ENCODE data around the gene CTPS2. TPM values are rescaled to one million over a fixed set of nuclear protein-coding genes. Genes with fewer than 3 reads are reported as not detected.
"Not testable (repeated sequence)": the region's sequence is repeated elsewhere in the genome, so short reads cannot be mapped to it uniquely, and the experiment has no call there.

CTPS2 gene
- polyA plus RNA-seq, 3 donors, result 1.4 to 3.4 (median 2.8) TPM

DNA sequence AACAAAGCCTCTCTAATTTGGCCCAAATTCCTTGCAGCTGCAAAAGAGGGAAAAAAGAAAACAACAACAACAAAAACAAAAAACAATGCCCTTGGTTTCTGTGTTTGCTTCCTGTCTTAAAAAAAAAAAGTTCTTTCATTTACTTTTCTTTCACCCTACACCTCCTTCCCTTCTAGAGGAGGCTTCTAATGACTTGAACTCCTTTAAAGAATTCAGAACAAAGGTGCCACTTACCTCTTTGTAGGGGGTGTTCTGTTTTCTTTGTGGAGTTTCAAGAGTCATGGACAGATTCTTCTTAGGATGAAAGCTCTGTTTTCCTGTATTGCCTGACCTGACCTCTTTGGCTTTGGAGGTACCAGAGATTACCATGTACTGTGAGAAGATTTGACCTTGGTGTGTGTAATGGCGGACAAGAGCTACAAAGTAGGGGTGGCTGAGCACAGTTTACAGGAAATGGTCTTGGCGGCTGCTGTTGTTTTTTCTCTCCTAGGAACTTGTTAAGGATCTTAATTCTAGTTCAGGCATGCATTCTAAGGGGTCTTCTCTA lies 134.9 kb downstream of the CTPS2 start:
- Mint-ChIP-seq H3K36me3 (no peaks in the 10 kb centered on the region), H3K4me1 (no peaks in the 10 kb centered on the region), H3K27ac (no peak overlapping the region), H3K9me3 (peaks cover 0 to 18% (median 3%) of the 10 kb centered on the region in 7 donors), H3K27me3 (ENCODE audit: low read depth in 3 of 3) (peaks cover 0 to 13% (median 2%) of the 10 kb centered on the region in 3 donors), H3K4me3 (no peak overlapping the region)
- H3K4me3 ChIP-seq (replicated peaks in 1 of 3; ENCODE audit: low read depth in 2 of 3, low read length in 3 of 3), result no peak overlapping the region
- no peaks in the 10 kb centered on the region for H3K79me2 ChIP-seq (ENCODE audit: insufficient read depth, low read length)
- no peak overlapping the region for H3K4me2 ChIP-seq (replicated peaks; ENCODE audit: extremely low read depth, low read length, poor library complexity, severe bottlenecking)
- H3K36me3 ChIP-seq (replicated peaks in 1 of 2; ENCODE audit: control insufficient read depth in 1 of 2, insufficient read depth in 2 of 2, low read length in 2 of 2), result no peaks in the 10 kb centered on the region
- no peak overlapping the region for H2AFZ ChIP-seq (ENCODE audit: insufficient read depth, low read depth, low read length, poor library complexity, severe bottlenecking)
- H3K4me1 ChIP-seq (ENCODE audit: control insufficient read depth in 1 of 2, insufficient read depth in 2 of 2, low read length in 2 of 2), result no peaks in the 10 kb centered on the region
- TF ChIP-seq, protein P1, sequence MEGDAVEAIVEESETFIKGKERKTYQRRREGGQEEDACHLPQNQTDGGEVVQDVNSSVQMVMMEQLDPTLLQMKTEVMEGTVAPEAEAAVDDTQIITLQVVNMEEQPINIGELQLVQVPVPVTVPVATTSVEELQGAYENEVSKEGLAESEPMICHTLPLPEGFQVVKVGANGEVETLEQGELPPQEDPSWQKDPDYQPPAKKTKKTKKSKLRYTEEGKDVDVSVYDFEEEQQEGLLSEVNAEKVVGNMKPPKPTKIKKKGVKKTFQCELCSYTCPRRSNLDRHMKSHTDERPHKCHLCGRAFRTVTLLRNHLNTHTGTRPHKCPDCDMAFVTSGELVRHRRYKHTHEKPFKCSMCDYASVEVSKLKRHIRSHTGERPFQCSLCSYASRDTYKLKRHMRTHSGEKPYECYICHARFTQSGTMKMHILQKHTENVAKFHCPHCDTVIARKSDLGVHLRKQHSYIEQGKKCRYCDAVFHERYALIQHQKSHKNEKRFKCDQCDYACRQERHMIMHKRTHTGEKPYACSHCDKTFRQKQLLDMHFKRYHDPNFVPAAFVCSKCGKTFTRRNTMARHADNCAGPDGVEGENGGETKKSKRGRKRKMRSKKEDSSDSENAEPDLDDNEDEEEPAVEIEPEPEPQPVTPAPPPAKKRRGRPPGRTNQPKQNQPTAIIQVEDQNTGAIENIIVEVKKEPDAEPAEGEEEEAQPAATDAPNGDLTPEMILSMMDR (IDR thresholded peaks at IDR 0.05), result no peak
- DNase-seq, result no peak
- H4K20me1 ChIP-seq (ENCODE audit: insufficient read depth, low read length), result no peaks in the 10 kb centered on the region
- H3K27ac ChIP-seq (ENCODE audit: low read depth in 1 of 2, low read length in 2 of 2), result no peak overlapping the region
- intact Hi-C loops (cut with micrococcal nuclease), result no loop called here
- H3K27me3 ChIP-seq (ENCODE audit: control insufficient read depth in 2 of 2, insufficient read depth in 2 of 2, low read length in 2 of 2), result peaks cover 0 to 10% of the 10 kb centered on the region in 2 donors
- no peak overlapping the region for H3K9ac ChIP-seq (ENCODE audit: insufficient read depth, low read length, poor library complexity, severe bottlenecking)
- peaks cover 0 to 1% of the 10 kb centered on the region in 2 donors for H3K9me3 ChIP-seq (replicated peaks in 1 of 2; ENCODE audit: control insufficient read depth in 1 of 2, insufficient read depth in 1 of 2, low read length in 2 of 2)
- WGBS (ENCODE audit: insufficient coverage), result no CpG with 5 or more reads among the region's 2 CpGs

GRCh38 chrX:16575388-16575787 lies 137.1 kb downstream of the CTPS2 start:
- H3K4me1 ChIP-seq (ENCODE audit: control insufficient read depth in 1 of 2, insufficient read depth in 2 of 2, low read length in 2 of 2); H3K4me3 Mint-ChIP-seq; H3K27ac Mint-ChIP-seq; H2AFZ ChIP-seq (ENCODE audit: insufficient read depth, low read depth, low read length, poor library complexity, severe bottlenecking); DNase-seq; H3K27ac ChIP-seq (ENCODE audit: low read depth in 1 of 2, low read length in 2 of 2); H3K9ac ChIP-seq (ENCODE audit: insufficient read depth, low read length, poor library complexity, severe bottlenecking); H3K4me3 ChIP-seq (replicated peaks in 1 of 3; ENCODE audit: low read depth in 2 of 3, low read length in 3 of 3); H3K4me1 Mint-ChIP-seq; H3K79me2 ChIP-seq (ENCODE audit: insufficient read depth, low read length); H4K20me1 ChIP-seq (ENCODE audit: insufficient read depth, low read length); H3K4me2 ChIP-seq (replicated peaks; ENCODE audit: extremely low read depth, low read length, poor library complexity, severe bottlenecking); H3K36me3 ChIP-seq (replicated peaks in 1 of 2; ENCODE audit: control insufficient read depth in 1 of 2, insufficient read depth in 2 of 2, low read length in 2 of 2); intact Hi-C loops (cut with micrococcal nuclease); H3K36me3 Mint-ChIP-seq; H3K9me3 ChIP-seq (replicated peaks in 1 of 2; ENCODE audit: control insufficient read depth in 1 of 2, insufficient read depth in 1 of 2, low read length in 2 of 2): not testable (repeated sequence)
- WGBS (ENCODE audit: insufficient coverage), result 98% methylated on average over 8 of the region's 35 CpGs
- H3K27me3 ChIP-seq (ENCODE audit: control insufficient read depth in 2 of 2, insufficient read depth in 2 of 2, low read length in 2 of 2), result peaks cover 0 to 10% of the 10 kb centered on the region in 2 donors
- Mint-ChIP-seq H3K27me3 (ENCODE audit: low read depth in 3 of 3) (peaks cover 0 to 14% (median 2%) of the 10 kb centered on the region in 3 donors), H3K9me3 (peaks cover 0 to 11% (median 3%) of the 10 kb centered on the region in 7 donors)

Measured in CD14-positive monocyte (primary cell).